CD14-positive monocyte (primary cell): ENCODE results near the gene AXL. TPM values are rescaled to one million over a fixed set of nuclear protein-coding genes. Genes with fewer than 3 reads are reported as not detected.
A peak's percentile ranks its signal among the peaks of the same experiment; 100 is the strongest.

Experiments
- DNase-seq, 3 donors: peaks; one replicate each; pipeline ENCODE4 v3.0.0-alpha.2; 2011 to 2022
- H2AFZ ChIP-seq: 2 replicates; pipeline ENCODE4 v1.6.0; 2012; ENCODE audit warnings: mild to moderate bottlenecking, low read depth, low read length, inconsistent platforms; ENCODE audit not compliant: insufficient read depth, poor library complexity, severe bottlenecking
- H3K27ac ChIP-seq, 2 donors: 1 replicate in 1 of 2; 2 replicates in 1 of 2; pipeline ENCODE4 v1.5.1; 2012 to 2013; ENCODE audit warnings: low read length in 2 of 2, control low read depth in 1 of 2, inconsistent platforms in 1 of 2, low read depth in 1 of 2, mild to moderate bottlenecking in 1 of 2
- H3K27me3 ChIP-seq, 2 donors: one replicate each; pipeline versions ENCODE4 v1.6.0 to v1.6.1; 2011 to 2013; ENCODE audit warnings: low read length in 2 of 2; ENCODE audit not compliant: control insufficient read depth in 2 of 2, insufficient read depth in 2 of 2
- H3K36me3 ChIP-seq, 2 donors: replicated peaks in 1 of 2; 1 replicate in 1 of 2; 2 replicates in 1 of 2; pipeline versions ENCODE4 v1.5.1 to v1.6.1; 2012 to 2013; ENCODE audit warnings: low read length in 2 of 2, control low read depth in 1 of 2, inconsistent platforms in 1 of 2, mild to moderate bottlenecking in 1 of 2; ENCODE audit not compliant: insufficient read depth in 2 of 2, control insufficient read depth in 1 of 2
- H3K4me1 ChIP-seq, 2 donors: 1 replicate in 1 of 2; 2 replicates in 1 of 2; pipeline versions ENCODE4 v1.5.1 to v1.6.1; 2012 to 2013; ENCODE audit warnings: low read length in 2 of 2, control low read depth in 1 of 2, inconsistent platforms in 1 of 2, mild to moderate bottlenecking in 1 of 2, moderate library complexity in 1 of 2; ENCODE audit not compliant: insufficient read depth in 2 of 2, control insufficient read depth in 1 of 2
- H3K4me2 ChIP-seq: replicated peaks from 2 replicates; pipeline ENCODE3; 2012; ENCODE audit warnings: low read length, moderate library complexity, mild to moderate bottlenecking; ENCODE audit not compliant: poor library complexity, severe bottlenecking; ENCODE audit errors: extremely low read depth
- H3K4me3 ChIP-seq, 3 experiments: fragments of 200-600 bp in 1 of 3; sonication (generic) in 1 of 3; replicated peaks in 1 of 3; 1 replicate in 2 of 3; 2 replicates in 1 of 3; pipeline ENCODE4 v1.5.1; 2011 to 2013; ENCODE audit warnings: low read length in 3 of 3, mild to moderate bottlenecking in 3 of 3, control low read depth in 2 of 3, low read depth in 2 of 3, inconsistent platforms in 1 of 3, moderate library complexity in 1 of 3
- H3K79me2 ChIP-seq: 2 replicates; pipeline ENCODE4 v1.6.0; 2012; ENCODE audit warnings: mild to moderate bottlenecking, control low read depth, inconsistent platforms, low read length, moderate library complexity; ENCODE audit not compliant: insufficient read depth
- H3K9ac ChIP-seq: 2 replicates; pipeline ENCODE4 v1.6.0; 2017; ENCODE audit warnings: low read length, mild to moderate bottlenecking; ENCODE audit not compliant: insufficient read depth, poor library complexity, severe bottlenecking
- H3K9me3 ChIP-seq, 2 donors: replicated peaks in 1 of 2; 1 replicate in 1 of 2; 2 replicates in 1 of 2; pipeline versions ENCODE4 v1.5.1 to v1.6.1; 2012 to 2013; ENCODE audit warnings: low read length in 2 of 2, control low read depth in 1 of 2; ENCODE audit not compliant: control insufficient read depth in 1 of 2, insufficient read depth in 1 of 2
- H4K20me1 ChIP-seq: 2 replicates; pipeline ENCODE4 v1.6.0; 2012; ENCODE audit warnings: mild to moderate bottlenecking, low read length, control low read depth, moderate library complexity; ENCODE audit not compliant: insufficient read depth
- H3K27ac Mint-ChIP-seq, 7 donors: one replicate each; pipeline ENCODE4 v1.8.0; 2020; ENCODE audit warnings: mild to moderate bottlenecking in 7 of 7, mixed read lengths in 7 of 7, moderate library complexity in 6 of 7, inconsistent platforms in 2 of 7
- H3K27me3 Mint-ChIP-seq, 3 donors: one replicate each; pipeline ENCODE4 v1.8.0; 2021 to 2022; ENCODE audit warnings: low read depth in 3 of 3, mild to moderate bottlenecking in 3 of 3, mixed read lengths in 3 of 3, moderate library complexity in 3 of 3, inconsistent platforms in 1 of 3
- H3K36me3 Mint-ChIP-seq, 2 donors: one replicate each; pipeline ENCODE4 v1.8.0; 2020; ENCODE audit warnings: mixed read lengths in 2 of 2, inconsistent platforms in 1 of 2, mild to moderate bottlenecking in 1 of 2
- H3K4me1 Mint-ChIP-seq: one replicate; pipeline ENCODE4 v1.8.0; 2020; ENCODE audit warnings: mild to moderate bottlenecking, mixed read lengths
- H3K4me3 Mint-ChIP-seq, 2 donors: one replicate each; pipeline ENCODE4 v1.8.0; 2020; ENCODE audit warnings: mild to moderate bottlenecking in 2 of 2, mixed read lengths in 2 of 2, moderate library complexity in 1 of 2
- H3K9me3 Mint-ChIP-seq, 7 donors: one replicate each; pipeline ENCODE4 v1.8.0; 2020 to 2022; ENCODE audit warnings: mixed read lengths in 7 of 7, mild to moderate bottlenecking in 6 of 7, moderate library complexity in 6 of 7, inconsistent platforms in 2 of 7
- CTCF ChIP-seq: fragments of 200-600 bp; IDR thresholded peaks from one replicate; pipeline ENCODE4 v1.8.0; 2022; ENCODE audit warnings: antibody characterized with exemption, mild to moderate bottlenecking
- WGBS: methylation state at CpG from one replicate; pipeline ENCODE4 v1.1.5; 2013; ENCODE audit warnings: missing lambda C conversion rate; ENCODE audit not compliant: insufficient coverage; 5-methylcytosine and 5-hydroxymethylcytosine counted together
- intact Hi-C, 2 donors: fragments of 100-400 bp; cut with micrococcal nuclease; formaldehyde crosslinking; loops; one replicate each; pipeline versions ENCODE4 v1.15.0 to v1.15.1; 2023
- polyA plus RNA-seq, 3 donors: library from polyadenylated mRNA; depleted of rRNA in 1 of 3; unstranded in 2 of 3; stranded (reverse) in 1 of 3; fragments of 300-500 nt in 2 of 3; fragments of >200 nt in 1 of 3; fragmentation: Illumina TruSeq in 2 of 3; gene quantifications; 1 replicate in 2 of 3; 2 replicates in 1 of 3; pipeline ENCODE4 v1.2.3, GENCODE V29; 2012 to 2021

AXL gene
- polyA plus RNA-seq, 3 donors: 0.05 to 0.07 TPM; not detected in 1

DNA sequence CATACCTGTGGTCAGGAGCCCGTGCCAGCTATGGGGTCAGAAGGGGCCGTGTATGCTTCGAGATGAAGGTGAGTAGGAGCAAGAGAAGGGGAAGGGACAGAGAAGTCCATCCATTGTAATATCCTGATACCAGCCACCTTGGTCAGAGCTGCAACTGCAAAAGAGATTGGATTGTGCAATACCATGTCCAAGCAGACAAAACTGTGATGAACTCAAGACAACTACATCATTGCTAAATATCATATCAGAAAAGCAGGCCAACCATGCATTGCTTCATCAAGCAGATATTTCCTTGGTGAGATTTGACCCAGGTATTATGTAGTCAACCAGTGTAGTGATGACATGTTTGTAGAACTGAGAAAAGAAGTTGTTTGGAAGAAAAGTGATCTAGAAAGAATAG lies 57.2 kb downstream of the AXL start:
- no peaks in the 10 kb centered on the region for H3K9me3 Mint-ChIP-seq
- H3K9me3 ChIP-seq: no peaks in the 10 kb centered on the region
- no peak for TF ChIP-seq CTCF
- H3K4me3 Mint-ChIP-seq: no peak overlapping the region
- H3K27me3 Mint-ChIP-seq: peaks cover 0 to 1% (median 0%) of the 10 kb centered on the region in 3 donors
- no peak overlapping the region for H3K9ac ChIP-seq
- no peaks in the 10 kb centered on the region for H3K27me3 ChIP-seq
- H3K4me1 ChIP-seq: no peaks in the 10 kb centered on the region
- H3K4me1 Mint-ChIP-seq: no peaks in the 10 kb centered on the region
- no peak overlapping the region for H3K4me3 ChIP-seq
- peaks cover 96 to 100% of the 10 kb centered on the region in 2 donors for H3K36me3 ChIP-seq
- no peak overlapping the region for H2AFZ ChIP-seq
- H3K4me2 ChIP-seq: no peak overlapping the region
- no peak for DNase-seq
- WGBS: no CpG with 5 or more reads among the region's 3 CpGs
- intact Hi-C loops: no loop called here
- H3K79me2 ChIP-seq: peaks cover 55% of the 10 kb centered on the region
- H3K36me3 Mint-ChIP-seq: peaks cover 96 to 99% of the 10 kb centered on the region in 2 donors
- peaks cover 89% of the 10 kb centered on the region for H4K20me1 ChIP-seq
- H3K27ac Mint-ChIP-seq: peak overlapping the region in 3 of 7 donors; percentile 19 to 33 (median 28)
- H3K27ac ChIP-seq: peak overlapping the region in 1 of 2 donors; percentile 41

- 100% methylated on average over 1 of the region's 2 CpGs for WGBS
- Histone ChIP-seq H3K9me3 (no peaks in the 10 kb centered on the region), H3K4me3 (no peak overlapping the region), H3K4me2 (no peak overlapping the region), H3K27me3 (no peaks in the 10 kb centered on the region), H3K79me2 (peaks cover 43% of the 10 kb centered on the region), H3K27ac (no peak overlapping the region), H3K36me3 (peaks cover 93 to 100% of the 10 kb centered on the region in 2 donors), H3K9ac (no peak overlapping the region), H4K20me1 (peaks cover 79% of the 10 kb centered on the region), H2AFZ (no peak overlapping the region), H3K4me1 (no peaks in the 10 kb centered on the region)
- no peak overlapping the region for H3K4me3 Mint-ChIP-seq
- peak overlapping the region in 2 of 7 donors; percentile 21 to 55 for H3K27ac Mint-ChIP-seq
- H3K4me1 Mint-ChIP-seq: no peaks in the 10 kb centered on the region
- no peak for TF ChIP-seq CTCF
- peaks cover 89 to 98% of the 10 kb centered on the region in 2 donors for H3K36me3 Mint-ChIP-seq
- intact Hi-C loops: no loop called here
- no peaks in the 10 kb centered on the region for H3K9me3 Mint-ChIP-seq
- no peak for DNase-seq
- H3K27me3 Mint-ChIP-seq: peaks cover 0 to 1% (median 0%) of the 10 kb centered on the region in 3 donors
Measured at GRCh38 chr19:41278478-41278877, 59.5 kb downstream of the AXL start.
